ENCODE results near the gene PTK6.

Gene PTK6

GRCh38 chr20:63488315-63489251 lies 48.6 kb downstream of the PTK6 start:
- ATAC-seq, result no peak
- TF ChIP-seq GLIS3 (CRISPR knock-in tag; IDR thresholded peaks at IDR 0.05), result no peak
- no peak for TF ChIP-seq OSR1 (CRISPR knock-in tag; IDR thresholded peaks at IDR 0.05)
- TF ChIP-seq TSHZ2 (CRISPR knock-in tag; IDR thresholded peaks at IDR 0.05), result no peak
- no peak for TF ChIP-seq ZFP30 (CRISPR knock-in tag; IDR thresholded peaks at IDR 0.05)
- TF ChIP-seq ZFP3 (CRISPR knock-in tag; IDR thresholded peaks at IDR 0.05), result no peak
- no peak for TF ChIP-seq ZNF70 (CRISPR knock-in tag; IDR thresholded peaks at IDR 0.05)
- no peak for TF ChIP-seq PPARA (CRISPR knock-in tag; IDR thresholded peaks at IDR 0.05; ENCODE audit: borderline replicate concordance)
- no peak for TF ChIP-seq CREB5 (CRISPR knock-in tag; IDR thresholded peaks at IDR 0.05; ENCODE audit: low read depth)
- TF ChIP-seq CSRNP3 (CRISPR knock-in tag; IDR thresholded peaks at IDR 0.05), result no peak
- no peak for TF ChIP-seq ZNF8 (CRISPR knock-in tag; IDR thresholded peaks at IDR 0.05)
- TF ChIP-seq ESRRG (CRISPR knock-in tag; IDR thresholded peaks at IDR 0.05), result no peak
- no peak for TF ChIP-seq ARNTL (CRISPR knock-in tag; IDR thresholded peaks at IDR 0.05; ENCODE audit: borderline replicate concordance, low read depth)
- no peak for TF ChIP-seq RARB (CRISPR knock-in tag; IDR thresholded peaks at IDR 0.05)
- TF ChIP-seq CSDC2 (CRISPR knock-in tag; IDR thresholded peaks at IDR 0.05), result no peak
- no peak for TF ChIP-seq TOX (CRISPR knock-in tag; IDR thresholded peaks at IDR 0.05; ENCODE audit: borderline replicate concordance)
- TF ChIP-seq ISL1 (CRISPR knock-in tag; IDR thresholded peaks at IDR 0.05), result no peak

- no peak for ATAC-seq
- TF ChIP-seq ZFP30 (CRISPR knock-in tag; IDR thresholded peaks at IDR 0.05) (no peak), OSR1 (CRISPR knock-in tag; IDR thresholded peaks at IDR 0.05) (no peak), ZC3H10 (CRISPR knock-in tag; IDR thresholded peaks at IDR 0.05) (no peak), ZNF565 (CRISPR knock-in tag; conservative IDR thresholded peaks at IDR 0.05; ENCODE audit: low read depth) (no peak), ISL1 (CRISPR knock-in tag; IDR thresholded peaks at IDR 0.05) (no peak), ZFP3 (CRISPR knock-in tag; IDR thresholded peaks at IDR 0.05) (no peak), RARB (CRISPR knock-in tag; IDR thresholded peaks at IDR 0.05) (no peak), ZNF8 (CRISPR knock-in tag; IDR thresholded peaks at IDR 0.05) (no peak), TSHZ2 (CRISPR knock-in tag; IDR thresholded peaks at IDR 0.05) (no peak), ARNTL (CRISPR knock-in tag; IDR thresholded peaks at IDR 0.05; ENCODE audit: borderline replicate concordance, low read depth) (no peak), ESRRG (CRISPR knock-in tag; IDR thresholded peaks at IDR 0.05) (no peak), CSRNP3 (CRISPR knock-in tag; IDR thresholded peaks at IDR 0.05) (no peak), BACH2 (CRISPR knock-in tag; IDR thresholded peaks at IDR 0.05; ENCODE audit: borderline replicate concordance) (no peak), CREB5 (CRISPR knock-in tag; IDR thresholded peaks at IDR 0.05; ENCODE audit: low read depth) (no peak), ZNF70 (CRISPR knock-in tag; IDR thresholded peaks at IDR 0.05) (no peak), GLIS3 (CRISPR knock-in tag; IDR thresholded peaks at IDR 0.05) (no peak), TOX (CRISPR knock-in tag; IDR thresholded peaks at IDR 0.05; ENCODE audit: borderline replicate concordance) (no peak), PPARA (CRISPR knock-in tag; IDR thresholded peaks at IDR 0.05; ENCODE audit: borderline replicate concordance) (no peak), POU6F1 (CRISPR knock-in tag; IDR thresholded peaks at IDR 0.05; ENCODE audit: borderline replicate concordance, low read depth) (no peak)
Measured at GRCh38 chr20:63487781-63488241, 49.4 kb downstream of the PTK6 start.
